ENCODE results near the gene C3orf20.

DNA sequence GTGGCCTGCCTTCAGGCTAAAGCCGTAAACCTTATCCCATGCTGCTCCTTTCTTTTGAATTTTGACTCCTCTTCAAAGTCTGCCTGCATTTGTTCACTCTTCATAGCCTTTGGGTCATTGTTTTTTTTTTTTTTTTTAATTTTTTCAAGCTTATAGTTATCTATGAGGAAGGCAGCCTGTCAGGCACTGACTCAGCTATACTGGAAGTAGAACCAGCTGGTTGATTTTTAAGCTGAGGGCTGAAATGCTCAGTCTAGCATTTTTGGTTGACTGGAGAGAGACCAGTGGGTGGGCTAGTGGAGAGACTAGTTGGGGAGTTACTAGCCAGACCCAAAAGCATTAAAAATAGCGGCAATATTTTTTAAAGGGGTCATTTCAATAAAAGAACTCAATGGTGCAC is 44.1 kb downstream of the C3orf20 start:
- TF ChIP-seq ZFP36 (IDR thresholded peaks at IDR 0.05; ENCODE audit: low read depth, low read length, partially characterized antibody), result no peak
- TF ChIP-seq ZBTB1 (CRISPR knock-in tag; IDR thresholded peaks at IDR 0.05; ENCODE audit: borderline replicate concordance, low read depth), result no peak
- no peak for TF ChIP-seq RAD51 (IDR thresholded peaks at IDR 0.05; ENCODE audit: borderline replicate concordance, low read depth)
- TF ChIP-seq GTF2F1 (IDR thresholded peaks at IDR 0.05; ENCODE audit: low read depth, low read length), result no peak
- TF ChIP-seq, protein P1, sequence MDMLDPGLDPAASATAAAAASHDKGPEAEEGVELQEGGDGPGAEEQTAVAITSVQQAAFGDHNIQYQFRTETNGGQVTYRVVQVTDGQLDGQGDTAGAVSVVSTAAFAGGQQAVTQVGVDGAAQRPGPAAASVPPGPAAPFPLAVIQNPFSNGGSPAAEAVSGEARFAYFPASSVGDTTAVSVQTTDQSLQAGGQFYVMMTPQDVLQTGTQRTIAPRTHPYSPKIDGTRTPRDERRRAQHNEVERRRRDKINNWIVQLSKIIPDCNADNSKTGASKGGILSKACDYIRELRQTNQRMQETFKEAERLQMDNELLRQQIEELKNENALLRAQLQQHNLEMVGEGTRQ (CRISPR knock-in tag; IDR thresholded peaks at IDR 0.05), result no peak
